Karpas-422 (cell line): ENCODE data around the gene SERPINH1. TPM values are rescaled to one million over a fixed set of nuclear protein-coding genes. Genes with fewer than 3 reads are reported as not detected.

Source experiments
- DNase-seq: peaks from one replicate; pipeline ENCODE4 v3.0.0-alpha.2; 2015
- H2AFZ ChIP-seq: fragments of 200-600 bp; sonication (generic); 2 replicates; pipeline ENCODE4 v1.6.1; 2014; ENCODE audit warnings: antibody characterized with exemption, low read length, mixed read lengths
- H3K27ac ChIP-seq: fragments of 200-600 bp; sonication (generic); 2 replicates; pipeline ENCODE4 v1.5.1; 2014; ENCODE audit warnings: mild to moderate bottlenecking, low read length, moderate library complexity
- H3K27me3 ChIP-seq: fragments of 200-600 bp; sonication (generic); 2 replicates; pipeline ENCODE4 v1.6.1; 2014; ENCODE audit warnings: low read length, mixed read lengths
- H3K36me3 ChIP-seq: fragments of 200-600 bp; sonication (generic); 2 replicates; pipeline ENCODE4 v1.6.1; 2014; ENCODE audit warnings: low read length, mixed read lengths; ENCODE audit not compliant: insufficient read depth
- H3K4me1 ChIP-seq: fragments of 200-600 bp; sonication (generic); 2 replicates; pipeline ENCODE4 v1.6.1; 2014; ENCODE audit warnings: mild to moderate bottlenecking, low read length, mixed read lengths
- H3K4me2 ChIP-seq: fragments of 200-600 bp; sonication (generic); 2 replicates; pipeline ENCODE4 v1.6.1; 2014; ENCODE audit warnings: low read length, low read depth, mild to moderate bottlenecking; ENCODE audit not compliant: poor library complexity, severe bottlenecking
- H3K4me3 ChIP-seq: fragments of 200-600 bp; sonication (generic); 2 replicates; pipeline ENCODE4 v1.5.1; 2014; ENCODE audit warnings: mild to moderate bottlenecking, antibody characterized with exemption, low read length, mixed read lengths
- H3K79me2 ChIP-seq: fragments of 200-600 bp; sonication (generic); 2 replicates; pipeline ENCODE4 v1.6.1; 2014; ENCODE audit warnings: mild to moderate bottlenecking, low read length, mixed read lengths
- H3K9ac ChIP-seq: fragments of 200-600 bp; sonication (generic); 2 replicates; pipeline ENCODE4 v1.6.0; 2014; ENCODE audit warnings: low read length
- H3K9me2 ChIP-seq: fragments of 200-600 bp; sonication (generic), shearing (Covaris generic); replicated peaks from 2 replicates; pipeline ENCODE4 v1.6.0; 2014; ENCODE audit warnings: mild to moderate bottlenecking, low read length, moderate library complexity; ENCODE audit not compliant: insufficient read depth
- H3K9me3 ChIP-seq: fragments of 300-700, 200-600 bp; sonication (generic); 2 replicates; pipeline ENCODE4 v1.6.1; 2014; ENCODE audit warnings: low read length, mixed read lengths
- H4K20me1 ChIP-seq: fragments of 200-600 bp; sonication (generic); 2 replicates; pipeline ENCODE4 v1.6.1; 2014; ENCODE audit warnings: mild to moderate bottlenecking, antibody characterized with exemption, low read length, low read depth; ENCODE audit not compliant: insufficient read depth
- total RNA-seq: library from RNA; depleted of rRNA; stranded (reverse); fragments of >200 nt; shearing (Covaris generic); gene quantifications from 2 replicates; pipeline ENCODE4 v1.2.3, GENCODE V29; 2014; ENCODE audit warnings: low replicate concordance

SERPINH1 gene
- total RNA-seq, 1 experiment from 2014 or later, result 10.5 TPM

- Histone ChIP-seq H3K36me3 (no peaks in the 10 kb centered on the region), H3K4me1 (peaks cover 30% of the 10 kb centered on the region), H3K4me3 (no peak overlapping the region), H3K4me2 (no peak overlapping the region), H3K9me3 (no peaks in the 10 kb centered on the region), H3K27me3 (no peaks in the 10 kb centered on the region), H4K20me1 (peaks cover 9% of the 10 kb centered on the region; the same call in 1 of the 2 replicates), H2AFZ (no peak overlapping the region), H3K27ac (no peak overlapping the region), H3K9me2 (no peaks in the 10 kb centered on the region), H3K9ac (no peak overlapping the region), H3K79me2 (peaks cover 34% of the 10 kb centered on the region)
- no peak for DNase-seq
Measured at GRCh38 chr11:75527130-75527529, 34.9 kb upstream of the SERPINH1 start.

- Histone ChIP-seq H3K27me3 (no peaks in the 10 kb centered on the region), H3K9ac (no peak overlapping the region), H4K20me1 (peaks cover 3% of the 10 kb centered on the region; the same call in 1 of the 2 replicates), H3K4me2 (no peak overlapping the region), H3K79me2 (peaks cover 23% of the 10 kb centered on the region), H3K36me3 (no peaks in the 10 kb centered on the region), H3K4me3 (no peak overlapping the region), H2AFZ (no peak overlapping the region), H3K9me3 (no peaks in the 10 kb centered on the region), H3K4me1 (peaks cover 21% of the 10 kb centered on the region), H3K9me2 (no peaks in the 10 kb centered on the region), H3K27ac (no peak overlapping the region)
- DNase-seq, result no peak
Measured at GRCh38 chr11:75527938-75528735, 33.9 kb upstream of the SERPINH1 start.

GRCh38 chr11:75530577-75530976 is 31.5 kb upstream of the SERPINH1 start:
- no peak for DNase-seq
- Histone ChIP-seq H3K36me3 (no peaks in the 10 kb centered on the region), H4K20me1 (peaks cover 3% of the 10 kb centered on the region; the same call in 1 of the 2 replicates), H3K27ac (no peak overlapping the region), H2AFZ (no peak overlapping the region), H3K9ac (no peak overlapping the region), H3K4me2 (no peak overlapping the region), H3K4me1 (peaks cover 9% of the 10 kb centered on the region), H3K27me3 (no peaks in the 10 kb centered on the region), H3K4me3 (no peak overlapping the region), H3K79me2 (no peaks in the 10 kb centered on the region), H3K9me2 (no peaks in the 10 kb centered on the region), H3K9me3 (no peaks in the 10 kb centered on the region)

DNA sequence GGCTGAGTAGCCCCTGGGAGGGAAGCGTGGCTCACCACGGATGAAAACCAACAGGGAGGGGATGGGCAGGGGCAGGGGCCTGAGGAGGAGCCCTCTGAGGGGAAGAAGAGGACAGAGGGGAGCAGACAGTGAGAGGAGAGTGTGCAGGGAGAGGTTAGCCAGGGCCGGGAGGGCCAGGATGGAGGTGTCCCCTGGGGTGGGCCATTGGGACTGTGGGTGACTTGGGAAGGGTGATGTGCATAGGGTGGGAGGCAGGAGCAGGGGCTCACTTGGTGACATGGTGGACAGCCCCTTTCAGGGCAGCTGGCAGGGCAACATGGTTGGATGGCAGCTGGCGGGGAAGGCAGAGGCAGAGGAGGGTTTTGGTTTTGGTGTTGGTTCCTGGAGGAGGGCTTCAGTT is 30.7 kb upstream of the SERPINH1 start:
- Histone ChIP-seq H3K36me3 (no peaks in the 10 kb centered on the region), H3K27me3 (no peaks in the 10 kb centered on the region), H3K4me3 (no peak overlapping the region), H3K27ac (no peak overlapping the region), H2AFZ (no peak overlapping the region), H3K9me2 (no peaks in the 10 kb centered on the region), H3K9ac (no peak overlapping the region), H4K20me1 (peaks cover 3% of the 10 kb centered on the region; the same call in 1 of the 2 replicates), H3K9me3 (no peaks in the 10 kb centered on the region), H3K4me2 (no peak overlapping the region), H3K79me2 (no peaks in the 10 kb centered on the region), H3K4me1 (peaks cover 6% of the 10 kb centered on the region)
- DNase-seq, result no peak

DNA sequence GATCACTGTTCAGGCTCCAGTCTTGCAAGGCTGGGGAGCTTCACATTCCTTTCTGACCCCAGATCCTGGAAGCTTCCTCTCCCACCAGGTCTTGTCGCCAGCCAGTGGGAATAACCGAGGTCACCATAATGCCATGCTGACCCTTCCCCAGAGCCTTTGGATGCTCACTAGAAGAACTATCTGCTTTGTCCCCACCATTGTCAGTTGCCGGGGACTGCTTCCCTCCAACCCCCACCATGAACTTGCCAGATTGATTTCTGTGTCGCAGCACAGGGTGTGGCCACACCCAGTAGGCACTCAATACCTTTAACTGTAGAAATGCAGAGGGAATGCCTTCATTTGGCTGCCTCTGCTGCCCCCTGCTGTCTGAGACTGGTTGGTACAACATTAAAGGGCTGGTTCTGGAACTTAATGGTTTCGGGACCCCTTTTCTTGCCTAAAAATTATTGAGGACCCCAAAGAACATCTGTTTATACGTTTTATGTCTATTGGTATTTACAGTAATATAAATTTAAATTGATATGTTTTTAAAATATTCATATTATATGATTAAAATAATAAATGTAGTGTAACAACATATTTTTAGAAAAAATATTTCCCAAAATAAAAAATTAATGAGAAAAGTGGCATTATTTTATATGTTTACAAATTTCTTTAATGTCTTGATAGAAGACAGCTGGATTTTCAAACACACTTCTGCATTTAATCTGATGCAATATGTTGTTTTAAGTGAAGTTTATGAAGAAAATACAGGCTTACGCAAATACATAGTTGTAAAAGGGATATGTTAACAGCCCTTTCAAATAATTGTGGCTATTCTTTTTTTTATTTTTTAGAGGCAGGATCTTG is 29.6 kb upstream of the SERPINH1 start:
- Histone ChIP-seq H3K9ac (no peak overlapping the region), H3K4me3 (no peak overlapping the region), H3K4me2 (no peak overlapping the region), H2AFZ (no peak overlapping the region), H3K9me3 (no peaks in the 10 kb centered on the region), H3K27ac (no peak overlapping the region), H3K27me3 (no peaks in the 10 kb centered on the region), H3K36me3 (no peaks in the 10 kb centered on the region), H3K79me2 (no peaks in the 10 kb centered on the region), H4K20me1 (peaks cover 3% of the 10 kb centered on the region; the same call in 1 of the 2 replicates), H3K4me1 (peaks cover 13% of the 10 kb centered on the region), H3K9me2 (no peaks in the 10 kb centered on the region)
- DNase-seq, result peak; percentile 93

- no peak overlapping the region for H3K9ac ChIP-seq
- H3K27ac ChIP-seq, result no peak overlapping the region
- H3K36me3 ChIP-seq, result no peaks in the 10 kb centered on the region
- H3K4me1 ChIP-seq, result peaks cover 26% of the 10 kb centered on the region
- no peak for DNase-seq
- H3K27me3 ChIP-seq, result no peaks in the 10 kb centered on the region
- H2AFZ ChIP-seq, result no peak overlapping the region
- H4K20me1 ChIP-seq, result no peaks in the 10 kb centered on the region; the same call in 1 of the 2 replicates
- H3K9me2 ChIP-seq, result no peaks in the 10 kb centered on the region
- H3K4me2 ChIP-seq, result no peak overlapping the region
- no peak overlapping the region for H3K4me3 ChIP-seq
- no peaks in the 10 kb centered on the region for H3K79me2 ChIP-seq
- H3K9me3 ChIP-seq, result no peaks in the 10 kb centered on the region
Measured at GRCh38 chr11:75533896-75534258, 28.2 kb upstream of the SERPINH1 start.

DNA sequence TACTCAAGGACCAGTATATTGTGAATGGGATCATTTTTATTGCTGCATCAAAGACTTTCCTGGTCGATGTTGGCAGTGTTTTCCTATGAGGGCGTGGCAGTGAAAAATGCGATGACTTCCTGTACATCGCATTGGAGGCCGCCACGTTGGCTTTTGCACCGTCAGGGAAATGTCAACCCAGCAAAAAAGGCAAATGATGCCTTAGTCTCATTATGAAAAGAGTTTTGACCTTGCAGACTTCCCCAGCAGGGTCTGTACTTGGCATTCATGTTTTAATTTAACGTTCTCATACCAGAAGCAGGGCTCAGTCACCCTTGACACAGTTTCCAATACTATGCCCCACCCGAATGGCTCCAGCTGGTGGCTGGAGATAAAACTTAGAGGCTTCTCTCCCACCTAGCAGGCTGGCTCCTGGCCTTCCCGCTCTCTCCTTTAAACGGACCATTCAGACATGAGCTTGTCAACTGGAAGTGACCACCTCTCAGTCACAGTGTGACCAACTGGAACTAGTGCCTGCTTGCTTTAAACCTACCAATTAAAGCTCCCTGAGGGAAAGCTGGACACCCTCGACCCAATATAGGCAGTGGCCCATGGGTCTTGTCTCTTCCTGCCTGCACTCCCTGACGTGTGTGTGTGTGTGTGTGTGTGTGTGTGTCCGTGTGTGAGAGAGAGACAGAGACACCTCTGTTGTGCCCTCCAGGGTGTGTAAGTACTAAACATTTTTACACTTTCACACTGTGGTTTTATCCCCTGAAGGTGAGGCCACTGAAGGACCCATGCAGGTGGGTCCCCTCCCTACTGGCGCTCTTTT is 27.6 kb upstream of the SERPINH1 start:
- Histone ChIP-seq H3K4me2 (no peak overlapping the region), H3K9me2 (no peaks in the 10 kb centered on the region), H2AFZ (no peak overlapping the region), H3K4me3 (no peak overlapping the region), H3K79me2 (no peaks in the 10 kb centered on the region), H3K36me3 (no peaks in the 10 kb centered on the region), H4K20me1 (no peaks in the 10 kb centered on the region; the same call in 1 of the 2 replicates), H3K27ac (no peak overlapping the region), H3K4me1 (peaks cover 26% of the 10 kb centered on the region), H3K27me3 (no peaks in the 10 kb centered on the region), H3K9me3 (no peaks in the 10 kb centered on the region), H3K9ac (no peak overlapping the region)
- DNase-seq, result no peak
